Breast epithelium (tissue), 3 donors: ENCODE results near the gene TBC1D23.

Source experiments
- CTCF ChIP-seq, 3 donors: fragments of 450-650 bp; IDR thresholded peaks; one replicate each; pipeline ENCODE4 v1.5.1; 2016 to 2017; ENCODE audit warnings: antibody characterized with exemption in 3 of 3, mild to moderate bottlenecking in 3 of 3, moderate library complexity in 3 of 3
- POLR2AphosphoS5 ChIP-seq, 3 donors: sonication (generic); formaldehyde crosslinking; IDR thresholded peaks; one replicate each; pipeline ENCODE4 v1.6.1; 2017; ENCODE audit warnings: antibody characterized with exemption in 3 of 3

GRCh38 chr3:100245136-100245535 lies 15.7 kb upstream of the TBC1D23 start:
- TF ChIP-seq CTCF (IDR thresholded peaks at IDR 0.05) (no peak), POLR2AphosphoS5 (IDR thresholded peaks at IDR 0.05) (no peak)
